ENCODE measurements around the gene RND3. TPM values are rescaled to one million over a fixed set of nuclear protein-coding genes. Genes with fewer than 3 reads are reported as not detected.

Gene RND3
- total and polyA plus RNA-seq, 2 of the 13 experiments (the other 11 are each of a cell fraction or from before 2014, with no cell fraction given) = 0.13 to 0.42 TPM

DNA sequence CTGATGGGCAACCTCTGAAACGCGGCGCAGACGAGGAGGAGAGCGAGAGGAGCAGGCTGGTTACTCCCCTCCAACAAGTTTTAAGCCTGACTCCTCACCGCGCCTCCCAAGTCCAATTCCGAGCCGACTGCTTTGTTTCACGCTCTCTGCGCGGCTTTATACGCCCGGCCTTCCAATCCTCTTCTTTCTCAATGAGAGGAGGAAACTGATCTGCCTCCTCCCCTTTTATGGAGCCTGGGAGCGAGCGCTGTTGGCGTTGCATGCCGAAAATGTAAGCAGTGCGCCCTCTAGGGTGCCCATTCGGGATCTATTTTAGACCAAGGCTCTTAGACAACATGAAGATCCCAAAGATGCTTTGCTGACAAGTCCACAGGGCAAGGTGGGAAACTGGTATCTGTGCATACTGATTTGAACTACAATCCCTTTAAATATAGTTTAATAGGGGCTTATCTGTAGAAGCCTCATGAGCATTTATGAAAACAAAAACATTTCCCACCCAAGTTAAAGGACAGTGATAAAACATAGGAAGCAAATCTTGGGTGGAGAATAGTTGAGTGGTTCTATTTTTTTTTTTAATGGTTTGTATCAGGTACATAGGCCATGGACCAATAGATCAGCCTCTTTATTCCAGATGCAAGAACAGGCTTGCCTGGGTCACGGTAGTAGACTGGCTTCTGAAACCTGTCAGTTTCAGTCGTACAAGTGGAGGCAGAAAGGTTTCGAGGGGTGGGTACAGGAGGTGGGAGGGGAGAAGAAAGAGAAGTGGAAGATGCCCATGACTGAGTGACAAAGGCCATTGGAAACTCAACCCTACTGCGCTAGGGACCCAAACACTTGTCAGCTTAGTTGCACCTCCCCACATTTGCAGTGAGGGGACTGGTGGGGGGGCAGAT is at the start of gene RND3 (continued):
- TF ChIP-seq NFYB (CRISPR knock-in tag; IDR thresholded peaks at IDR 0.05) = no peak
- no peak for TF ChIP-seq ATRX (CRISPR knock-in tag; IDR thresholded peaks at IDR 0.05; ENCODE audit: borderline replicate concordance)
- TF ChIP-seq ZNF260 (CRISPR knock-in tag; IDR thresholded peaks at IDR 0.05; ENCODE audit: borderline replicate concordance, low read depth) = no peak
- TF ChIP-seq XBP1 (CRISPR knock-in tag; IDR thresholded peaks at IDR 0.05) = no peak
- TF ChIP-seq, protein P1, sequence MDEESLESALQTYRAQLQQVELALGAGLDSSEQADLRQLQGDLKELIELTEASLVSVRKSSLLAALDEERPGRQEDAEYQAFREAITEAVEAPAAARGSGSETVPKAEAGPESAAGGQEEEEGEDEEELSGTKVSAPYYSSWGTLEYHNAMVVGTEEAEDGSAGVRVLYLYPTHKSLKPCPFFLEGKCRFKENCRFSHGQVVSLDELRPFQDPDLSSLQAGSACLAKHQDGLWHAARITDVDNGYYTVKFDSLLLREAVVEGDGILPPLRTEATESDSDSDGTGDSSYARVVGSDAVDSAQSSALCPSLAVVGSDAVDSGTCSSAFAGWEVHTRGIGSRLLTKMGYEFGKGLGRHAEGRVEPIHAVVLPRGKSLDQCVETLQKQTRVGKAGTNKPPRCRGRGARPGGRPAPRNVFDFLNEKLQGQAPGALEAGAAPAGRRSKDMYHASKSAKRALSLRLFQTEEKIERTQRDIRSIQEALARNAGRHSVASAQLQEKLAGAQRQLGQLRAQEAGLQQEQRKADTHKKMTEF (CRISPR knock-in tag; IDR thresholded peaks at IDR 0.05) = no peak
- no peak for TF ChIP-seq ZNF652 (CRISPR knock-in tag; IDR thresholded peaks at IDR 0.05; ENCODE audit: borderline replicate concordance, low read depth)
- no peak for TF ChIP-seq IKZF4 (CRISPR knock-in tag; IDR thresholded peaks at IDR 0.05; ENCODE audit: borderline replicate concordance, low read depth, not compliant biosample characterization)
- TF ChIP-seq SALL1 (CRISPR knock-in tag; IDR thresholded peaks at IDR 0.05) = peak; percentile 42; the same call in 1 of the 2 replicates
- TF ChIP-seq ZNF24 (IDR thresholded peaks at IDR 0.05) = no peak
- peak; percentile 37 for TF ChIP-seq TEAD3 (CRISPR knock-in tag; optimal IDR thresholded peaks at IDR 0.05; ENCODE audit: borderline replicate concordance)
- TF ChIP-seq, protein P2, sequence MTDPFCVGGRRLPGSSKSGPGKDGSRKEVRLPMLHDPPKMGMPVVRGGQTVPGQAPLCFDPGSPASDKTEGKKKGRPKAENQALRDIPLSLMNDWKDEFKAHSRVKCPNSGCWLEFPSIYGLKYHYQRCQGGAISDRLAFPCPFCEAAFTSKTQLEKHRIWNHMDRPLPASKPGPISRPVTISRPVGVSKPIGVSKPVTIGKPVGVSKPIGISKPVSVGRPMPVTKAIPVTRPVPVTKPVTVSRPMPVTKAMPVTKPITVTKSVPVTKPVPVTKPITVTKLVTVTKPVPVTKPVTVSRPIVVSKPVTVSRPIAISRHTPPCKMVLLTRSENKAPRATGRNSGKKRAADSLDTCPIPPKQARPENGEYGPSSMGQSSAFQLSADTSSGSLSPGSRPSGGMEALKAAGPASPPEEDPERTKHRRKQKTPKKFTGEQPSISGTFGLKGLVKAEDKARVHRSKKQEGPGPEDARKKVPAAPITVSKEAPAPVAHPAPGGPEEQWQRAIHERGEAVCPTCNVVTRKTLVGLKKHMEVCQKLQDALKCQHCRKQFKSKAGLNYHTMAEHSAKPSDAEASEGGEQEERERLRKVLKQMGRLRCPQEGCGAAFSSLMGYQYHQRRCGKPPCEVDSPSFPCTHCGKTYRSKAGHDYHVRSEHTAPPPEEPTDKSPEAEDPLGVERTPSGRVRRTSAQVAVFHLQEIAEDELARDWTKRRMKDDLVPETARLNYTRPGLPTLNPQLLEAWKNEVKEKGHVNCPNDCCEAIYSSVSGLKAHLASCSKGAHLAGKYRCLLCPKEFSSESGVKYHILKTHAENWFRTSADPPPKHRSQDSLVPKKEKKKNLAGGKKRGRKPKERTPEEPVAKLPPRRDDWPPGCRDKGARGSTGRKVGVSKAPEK (CRISPR knock-in tag; IDR thresholded peaks at IDR 0.05; ENCODE audit: borderline replicate concordance) = no peak
- TF ChIP-seq, protein P3, sequence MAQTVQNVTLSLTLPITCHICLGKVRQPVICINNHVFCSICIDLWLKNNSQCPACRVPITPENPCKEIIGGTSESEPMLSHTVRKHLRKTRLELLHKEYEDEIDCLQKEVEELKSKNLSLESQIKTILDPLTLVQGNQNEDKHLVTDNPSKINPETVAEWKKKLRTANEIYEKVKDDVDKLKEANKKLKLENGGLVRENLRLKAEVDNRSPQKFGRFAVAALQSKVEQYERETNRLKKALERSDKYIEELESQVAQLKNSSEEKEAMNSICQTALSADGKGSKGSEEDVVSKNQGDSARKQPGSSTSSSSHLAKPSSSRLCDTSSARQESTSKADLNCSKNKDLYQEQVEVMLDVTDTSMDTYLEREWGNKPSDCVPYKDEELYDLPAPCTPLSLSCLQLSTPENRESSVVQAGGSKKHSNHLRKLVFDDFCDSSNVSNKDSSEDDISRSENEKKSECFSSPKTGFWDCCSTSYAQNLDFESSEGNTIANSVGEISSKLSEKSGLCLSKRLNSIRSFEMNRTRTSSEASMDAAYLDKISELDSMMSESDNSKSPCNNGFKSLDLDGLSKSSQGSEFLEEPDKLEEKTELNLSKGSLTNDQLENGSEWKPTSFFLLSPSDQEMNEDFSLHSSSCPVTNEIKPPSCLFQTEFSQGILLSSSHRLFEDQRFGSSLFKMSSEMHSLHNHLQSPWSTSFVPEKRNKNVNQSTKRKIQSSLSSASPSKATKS (CRISPR knock-in tag; IDR thresholded peaks at IDR 0.05) = no peak
- no peak for TF ChIP-seq KMT2A (CRISPR knock-in tag; IDR thresholded peaks at IDR 0.05)
- TF ChIP-seq ZNF317 (CRISPR knock-in tag; IDR thresholded peaks at IDR 0.05) = peak; percentile 43; the same call in 1 of the 2 replicates
- 0 out of 2 replicates have a peak, but pooled peaks have one; percentile 17 for TF ChIP-seq FOXK1 (CRISPR knock-in tag; IDR thresholded peaks at IDR 0.05; ENCODE audit: borderline replicate concordance, low read depth)
- no peak for TF ChIP-seq ZBTB26 (CRISPR knock-in tag; IDR thresholded peaks at IDR 0.05; ENCODE audit: borderline replicate concordance)
- no peak for TF ChIP-seq KLF9 (CRISPR knock-in tag; IDR thresholded peaks at IDR 0.05; ENCODE audit: low read depth)
- TF ChIP-seq MTF2 (CRISPR knock-in tag; IDR thresholded peaks at IDR 0.05; ENCODE audit: borderline replicate concordance) = no peak
- TF ChIP-seq ZNF543 (CRISPR knock-in tag; IDR thresholded peaks at IDR 0.05) = no peak
- no peak for TF ChIP-seq HIVEP1 (CRISPR knock-in tag; IDR thresholded peaks at IDR 0.05)
- TF ChIP-seq POLR2AphosphoS5 (IDR thresholded peaks at IDR 0.05; ENCODE audit: low read depth, low read length) = no peak
- TF ChIP-seq NFE2L2 (IDR thresholded peaks at IDR 0.05; ENCODE audit: low read length) = no peak
- TF ChIP-seq JUND (CRISPR knock-in tag; IDR thresholded peaks at IDR 0.05) = no peak

Measured in HepG2 (cell line).